MM.1S (cell line): Measurements from ENCODE around the gene CNTF.

ENCODE experiments used
- DNase-seq: peaks from one replicate; pipeline ENCODE4 v3.0.0-alpha.2; 2015
- H2AFZ ChIP-seq: fragments of 300-600 bp; sonication (generic); 2 replicates; pipeline ENCODE4 v1.6.0; 2016; ENCODE audit warnings: antibody characterized with exemption, low read length
- H3F3A ChIP-seq: fragments of 300-600 bp; sonication (generic); 2 replicates; pipeline ENCODE4 v1.6.1; 2016; ENCODE audit warnings: mild to moderate bottlenecking, antibody characterized with exemption, low read length, moderate library complexity, mixed read lengths; ENCODE audit not compliant: insufficient read depth
- H3K27ac ChIP-seq: fragments of 300-600 bp; sonication (generic); 2 replicates; pipeline ENCODE4 v1.5.1; 2016; ENCODE audit warnings: mild to moderate bottlenecking, low read length
- H3K27me3 ChIP-seq: fragments of 300-600 bp; sonication (generic); replicated peaks from 2 replicates; pipeline ENCODE4 v1.6.0; 2016; ENCODE audit warnings: low read length; ENCODE audit not compliant: insufficient read depth
- H3K36me3 ChIP-seq: fragments of 300-600 bp; sonication (generic); replicated peaks from 2 replicates; pipeline ENCODE4 v1.6.1; 2016; ENCODE audit warnings: mild to moderate bottlenecking, low read length, mixed read lengths; ENCODE audit not compliant: insufficient read depth
- H3K4me1 ChIP-seq: fragments of 300-600 bp; sonication (generic); 2 replicates; pipeline ENCODE4 v1.6.1; 2016; ENCODE audit warnings: low read length, mixed read lengths
- H3K4me2 ChIP-seq: fragments of 300-600 bp; sonication (generic); 2 replicates; pipeline ENCODE4 v1.6.0; 2016; ENCODE audit warnings: low read depth, low read length
- H3K4me3 ChIP-seq: fragments of 300-600 bp; sonication (generic); 2 replicates; pipeline ENCODE4 v1.5.1; 2016; ENCODE audit warnings: low read length, mixed read lengths
- H3K79me2 ChIP-seq: fragments of 300-600 bp; sonication (generic); 2 replicates; pipeline ENCODE4 v1.6.1; 2016; ENCODE audit warnings: mixed run types, low read length, mixed read lengths
- H3K9ac ChIP-seq: fragments of 300-600 bp; sonication (generic); 2 replicates; pipeline ENCODE4 v1.6.1; 2016; ENCODE audit warnings: low read length, mixed read lengths
- H3K9me2 ChIP-seq: fragments of 300-600 bp; sonication (generic); replicated peaks from 2 replicates; pipeline ENCODE4 v1.6.1; 2016; ENCODE audit warnings: mild to moderate bottlenecking, low read length, mixed read lengths; ENCODE audit not compliant: insufficient read depth
- H3K9me3 ChIP-seq: fragments of 300-600 bp; sonication (generic); replicated peaks from 2 replicates; pipeline ENCODE4 v1.6.1; 2016; ENCODE audit warnings: mild to moderate bottlenecking, low read length, mixed read lengths; ENCODE audit not compliant: insufficient read depth
- H4K20me1 ChIP-seq: fragments of 300-600 bp; sonication (generic); 2 replicates; pipeline ENCODE4 v1.6.1; 2016; ENCODE audit warnings: mild to moderate bottlenecking, low read length, moderate library complexity, mixed read lengths; ENCODE audit not compliant: insufficient read depth
- CTCF ChIP-seq: fragments of 300-600 bp; sonication (generic); IDR thresholded peaks from 2 replicates; pipeline ENCODE4 v1.5.1; 2016; ENCODE audit warnings: antibody characterized with exemption, low read length, mixed read lengths
- EZH2 ChIP-seq: fragments of 300-600 bp; sonication (generic); optimal IDR thresholded peaks from 2 replicates; pipeline ENCODE3; 2017; ENCODE audit warnings: low read depth, mild to moderate bottlenecking, antibody characterized with exemption, low read length, mixed read lengths
- EZH2phosphoT487 ChIP-seq: fragments of 300-600 bp; sonication (generic); IDR thresholded peaks from 2 replicates; pipeline ENCODE4 v1.6.1; 2018; ENCODE audit warnings: antibody characterized with exemption, low read length

The CNTF gene

GRCh38 chr11:58621586-58622262 is 741 bp upstream of the CNTF start:
- DNase-seq = peak; percentile 48
- peaks cover 11% of the 10 kb centered on the region; the same call in 1 of the 2 replicates for H3K36me3 ChIP-seq
- no peaks in the 10 kb centered on the region for H3K9me3 ChIP-seq
- H3K4me3 ChIP-seq = peak overlapping the region; percentile 30
- H3F3A ChIP-seq = peaks cover 28% of the 10 kb centered on the region
- H3K4me1 ChIP-seq = peaks cover 45% of the 10 kb centered on the region
- H3K9me2 ChIP-seq = no peaks in the 10 kb centered on the region
- no peak for TF ChIP-seq EZH2
- TF ChIP-seq EZH2phosphoT487 = no peak
- no peak for TF ChIP-seq CTCF
- no peaks in the 10 kb centered on the region for H4K20me1 ChIP-seq
- peak overlapping the region; percentile 19; the same call in 1 of the 2 replicates for H3K9ac ChIP-seq
- peak overlapping the region; percentile 43 for H3K4me2 ChIP-seq
- H3K79me2 ChIP-seq = peaks cover 49% of the 10 kb centered on the region
- H3K27me3 ChIP-seq = no peaks in the 10 kb centered on the region
- H3K27ac ChIP-seq = peak overlapping the region; percentile 64
- H2AFZ ChIP-seq = no peak overlapping the region

DNA sequence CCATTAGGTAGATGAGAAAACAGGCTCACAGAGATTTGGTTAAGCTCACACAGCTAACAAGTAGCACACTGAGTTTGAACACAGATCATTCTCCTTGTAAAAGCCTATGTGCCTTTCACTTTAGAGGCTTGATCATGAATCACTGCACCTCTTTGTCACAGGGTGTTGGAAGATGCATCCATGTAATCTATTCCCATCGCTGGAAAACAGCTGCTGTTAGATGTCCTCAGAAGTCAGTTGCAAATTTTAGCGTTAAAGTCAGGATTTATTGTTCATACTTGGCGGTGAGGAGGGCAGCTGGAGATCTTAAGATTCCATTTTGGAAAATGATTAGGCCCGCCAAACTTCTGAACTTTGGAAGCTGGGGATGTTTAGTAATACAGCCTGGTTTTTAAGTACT is 2.6 kb downstream of the CNTF start:
- peaks cover 26% of the 10 kb centered on the region for H3F3A ChIP-seq
- no peak for DNase-seq
- peaks cover 23% of the 10 kb centered on the region for H3K79me2 ChIP-seq
- no peak overlapping the region for H2AFZ ChIP-seq
- no peaks in the 10 kb centered on the region for H3K9me2 ChIP-seq
- no peaks in the 10 kb centered on the region for H4K20me1 ChIP-seq
- TF ChIP-seq EZH2 (no peak), CTCF (no peak), EZH2phosphoT487 (no peak)
- no peak overlapping the region for H3K9ac ChIP-seq
- H3K4me1 ChIP-seq = peaks cover 45% of the 10 kb centered on the region
- H3K27me3 ChIP-seq = no peaks in the 10 kb centered on the region
- H3K4me3 ChIP-seq = no peak overlapping the region
- no peak overlapping the region for H3K4me2 ChIP-seq
- no peak overlapping the region for H3K27ac ChIP-seq
- no peaks in the 10 kb centered on the region for H3K36me3 ChIP-seq
- H3K9me3 ChIP-seq = no peaks in the 10 kb centered on the region

DNA sequence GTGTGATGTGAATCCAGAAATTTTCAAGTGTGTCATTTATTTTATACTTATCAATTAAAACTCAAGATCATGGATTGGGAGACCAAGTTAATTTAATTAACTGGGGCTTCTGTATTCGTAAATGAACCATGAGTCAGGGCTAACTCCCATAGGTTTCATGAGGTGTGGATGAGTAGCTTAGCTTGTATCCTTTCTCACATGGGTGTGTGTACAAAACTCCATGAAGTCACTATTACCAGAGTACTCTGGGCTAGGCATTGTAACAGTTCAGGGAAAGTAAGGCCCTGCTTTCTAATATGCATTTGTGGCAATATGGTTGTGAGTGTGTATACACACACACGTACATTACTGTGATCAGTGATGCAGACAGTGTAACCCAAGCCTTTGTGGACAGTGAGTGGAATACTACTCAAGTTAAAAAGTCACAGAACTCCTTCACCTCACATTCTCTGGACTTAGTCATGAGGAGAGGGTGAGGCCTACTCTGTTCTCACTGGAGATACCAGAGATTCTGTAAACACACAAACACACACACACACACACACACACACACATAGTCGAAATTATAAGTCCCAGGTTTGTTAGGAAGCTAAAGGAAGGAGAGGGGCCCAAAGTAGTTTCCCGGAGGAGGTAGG is 3.5 kb downstream of the CNTF start:
- peak overlapping the region; percentile 13; the same call in 1 of the 2 replicates for H3K27ac ChIP-seq
- no peak for DNase-seq
- H4K20me1 ChIP-seq = no peaks in the 10 kb centered on the region
- H3K27me3 ChIP-seq = no peaks in the 10 kb centered on the region
- no peaks in the 10 kb centered on the region for H3K36me3 ChIP-seq
- no peak overlapping the region for H2AFZ ChIP-seq
- no peak overlapping the region for H3K4me2 ChIP-seq
- no peak overlapping the region for H3K4me3 ChIP-seq
- H3F3A ChIP-seq = peaks cover 22% of the 10 kb centered on the region
- peaks cover 38% of the 10 kb centered on the region for H3K4me1 ChIP-seq
- no peaks in the 10 kb centered on the region for H3K9me3 ChIP-seq
- H3K9ac ChIP-seq = no peak overlapping the region
- no peaks in the 10 kb centered on the region for H3K9me2 ChIP-seq
- TF ChIP-seq EZH2phosphoT487 (no peak), CTCF (no peak), EZH2 (no peak)
- H3K79me2 ChIP-seq = peaks cover 23% of the 10 kb centered on the region
